ENCODE measurements around the gene ZGPAT. TPM values are rescaled to one million over a fixed set of nuclear protein-coding genes. Genes with fewer than 3 reads are reported as not detected.
A peak's percentile ranks its signal among the peaks of the same experiment; 100 is the strongest.

Gene ZGPAT, protein sequence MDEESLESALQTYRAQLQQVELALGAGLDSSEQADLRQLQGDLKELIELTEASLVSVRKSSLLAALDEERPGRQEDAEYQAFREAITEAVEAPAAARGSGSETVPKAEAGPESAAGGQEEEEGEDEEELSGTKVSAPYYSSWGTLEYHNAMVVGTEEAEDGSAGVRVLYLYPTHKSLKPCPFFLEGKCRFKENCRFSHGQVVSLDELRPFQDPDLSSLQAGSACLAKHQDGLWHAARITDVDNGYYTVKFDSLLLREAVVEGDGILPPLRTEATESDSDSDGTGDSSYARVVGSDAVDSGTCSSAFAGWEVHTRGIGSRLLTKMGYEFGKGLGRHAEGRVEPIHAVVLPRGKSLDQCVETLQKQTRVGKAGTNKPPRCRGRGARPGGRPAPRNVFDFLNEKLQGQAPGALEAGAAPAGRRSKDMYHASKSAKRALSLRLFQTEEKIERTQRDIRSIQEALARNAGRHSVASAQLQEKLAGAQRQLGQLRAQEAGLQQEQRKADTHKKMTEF
- total RNA-seq (10 to 100 TPM; 20.9 to 56.2 (median 31.0) TPM), polyA plus RNA-seq (100 to 1,000 TPM in 1 of 3 donors, 10 to 100 TPM in 1, 1 to 10 TPM in 1; 4.4 to 120 (median 61.7) TPM)
- long read RNA-seq, donor 1, transcript ZGPAT-202 (7 exons, 1,871 nt) = major isoform, 5 of 9 reads
- long read RNA-seq, donor 1, partial matches to known transcripts = 0 of 9 reads
- long read RNA-seq, donor 1, other reads (novel, unspliced or antisense) = 0 of 9 reads
- long read RNA-seq, donor 2, transcript ZGPAT-202 (7 exons, 1,871 nt) = major isoform, 5 of 5 reads
- long read RNA-seq, donor 2, partial matches to known transcripts = 0 of 5 reads
- long read RNA-seq, donor 2, other reads (novel, unspliced or antisense) = 0 of 5 reads
- long read RNA-seq, donor 3, partial matches to known transcripts = 0 of 1 reads
- long read RNA-seq, donor 3, other reads (novel, unspliced or antisense) = 0 of 1 reads
- long read RNA-seq, donor 4, transcript ZGPAT-202 (7 exons, 1,871 nt) = major isoform, 6 of 17 reads
- long read RNA-seq, donor 4, partial matches to known transcripts = 4 of 17 reads
- long read RNA-seq, donor 4, other reads (novel, unspliced or antisense) = 3 of 17 reads
- long read RNA-seq, donor 5, transcript ZGPAT-209 (6 exons, 2,831 nt) = minor isoform, 6 of 82 reads
- long read RNA-seq, donor 5, transcript ZGPAT-202 (7 exons, 1,871 nt) = major isoform, 40 of 82 reads
- long read RNA-seq, donor 5, transcript ZGPAT-204 (7 exons, 1,890 nt) = minor isoform, 16 of 82 reads
- long read RNA-seq, donor 5, partial matches to known transcripts = 5 of 82 reads
- long read RNA-seq, donor 5, other reads (novel, unspliced or antisense) = 10 of 82 reads
- long read RNA-seq, donor 6, transcript ZGPAT-202 (7 exons, 1,871 nt) = major isoform, 5 of 7 reads
- long read RNA-seq, donor 6, partial matches to known transcripts = 1 of 7 reads
- long read RNA-seq, donor 6, other reads (novel, unspliced or antisense) = 0 of 7 reads
- long read RNA-seq, donor 7 = 0 reads
- long read RNA-seq, donor 8, transcript ZGPAT-202 (7 exons, 1,871 nt) = major isoform, 6 of 37 reads
- long read RNA-seq, donor 8, transcript ZGPAT-204 (7 exons, 1,890 nt) = minor isoform, 5 of 37 reads
- long read RNA-seq, donor 8, partial matches to known transcripts = 7 of 37 reads
- long read RNA-seq, donor 8, other reads (novel, unspliced or antisense) = 17 of 37 reads
- long read RNA-seq, donor 9 = 0 reads
- long read RNA-seq, donor 10, partial matches to known transcripts = 0 of 3 reads
- long read RNA-seq, donor 10, other reads (novel, unspliced or antisense) = 0 of 3 reads

DNA sequence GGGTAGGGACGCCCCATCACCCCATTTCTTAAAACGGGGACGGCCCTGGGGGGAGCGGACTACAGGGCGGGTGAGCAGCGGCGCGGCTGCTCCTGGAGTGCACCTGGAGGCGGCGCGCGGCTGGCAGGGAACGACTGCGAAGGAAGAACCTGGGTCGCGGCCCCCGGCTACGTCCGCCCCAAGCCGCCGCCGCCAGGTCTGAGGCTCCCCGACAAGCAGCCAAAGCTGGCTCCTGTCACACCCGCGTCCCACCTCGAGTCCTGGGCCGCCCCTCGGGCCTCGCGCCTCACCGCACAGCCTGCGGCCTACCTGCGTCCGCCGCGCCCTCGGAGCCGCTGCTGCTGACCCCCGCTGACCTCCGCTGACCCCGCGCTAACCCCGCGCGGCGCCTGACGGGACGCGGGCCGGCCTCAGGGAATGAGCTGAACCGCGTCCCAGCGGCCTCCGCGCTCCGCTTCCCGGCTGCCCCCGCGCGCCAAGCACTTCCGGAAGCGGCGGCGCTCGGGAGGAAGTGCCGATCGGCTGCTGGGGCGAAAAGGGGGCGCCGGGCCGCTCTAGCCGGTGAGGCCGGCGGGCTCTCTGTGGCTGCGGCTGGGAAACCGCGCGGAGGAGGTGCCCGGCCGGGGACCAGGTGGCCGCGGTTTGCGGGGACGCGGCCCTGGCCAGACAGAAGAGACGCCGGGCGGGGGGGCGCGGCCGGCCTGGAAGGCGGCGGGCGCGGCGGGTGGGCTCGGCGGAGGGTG, at the start of gene ZGPAT, which contains the start of gene ARFRP1:
Gene ZGPAT (plus strand): TSS at position 482 of the 743 bp plus-strand sequence. CDS start 542 bp downstream, outside the sequence.
Gene ARFRP1 (minus strand): TSS at position 419 of the 743 bp plus-strand sequence. CDS start 885 bp downstream, outside the sequence.
- peaks cover 0 to 63% of the 10 kb centered on the region in 2 donors for H3K36me3 ChIP-seq (replicated peaks in 1 of 2)
- no peaks in the 10 kb centered on the region for H3K9me3 ChIP-seq (replicated peaks in 1 of 3)
- H3K27ac ChIP-seq = peak within 1 kb of the TSS; percentile 80 to 93 (median 90)
- intact Hi-C loops (cut with DNase I) = loop anchor here in 1 of 2 donors (10.0 kb wide), 1 partner anchor 147 kb away; no protein-coding TSS in a partner anchor
- H3K27me3 ChIP-seq = no peaks in the 10 kb centered on the region
- H3K4me1 ChIP-seq (replicated peaks in 1 of 2) = peaks cover 19 to 22% of the 10 kb centered on the region in 2 donors
- TF ChIP-seq POLR2A (IDR thresholded peaks at IDR 0.05) = peak; percentile 13 to 49
- TF ChIP-seq, protein P1, sequence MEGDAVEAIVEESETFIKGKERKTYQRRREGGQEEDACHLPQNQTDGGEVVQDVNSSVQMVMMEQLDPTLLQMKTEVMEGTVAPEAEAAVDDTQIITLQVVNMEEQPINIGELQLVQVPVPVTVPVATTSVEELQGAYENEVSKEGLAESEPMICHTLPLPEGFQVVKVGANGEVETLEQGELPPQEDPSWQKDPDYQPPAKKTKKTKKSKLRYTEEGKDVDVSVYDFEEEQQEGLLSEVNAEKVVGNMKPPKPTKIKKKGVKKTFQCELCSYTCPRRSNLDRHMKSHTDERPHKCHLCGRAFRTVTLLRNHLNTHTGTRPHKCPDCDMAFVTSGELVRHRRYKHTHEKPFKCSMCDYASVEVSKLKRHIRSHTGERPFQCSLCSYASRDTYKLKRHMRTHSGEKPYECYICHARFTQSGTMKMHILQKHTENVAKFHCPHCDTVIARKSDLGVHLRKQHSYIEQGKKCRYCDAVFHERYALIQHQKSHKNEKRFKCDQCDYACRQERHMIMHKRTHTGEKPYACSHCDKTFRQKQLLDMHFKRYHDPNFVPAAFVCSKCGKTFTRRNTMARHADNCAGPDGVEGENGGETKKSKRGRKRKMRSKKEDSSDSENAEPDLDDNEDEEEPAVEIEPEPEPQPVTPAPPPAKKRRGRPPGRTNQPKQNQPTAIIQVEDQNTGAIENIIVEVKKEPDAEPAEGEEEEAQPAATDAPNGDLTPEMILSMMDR (IDR thresholded peaks at IDR 0.05) = no peak
- WGBS, 4 donors = 0 to 1% (median 1%) methylated on average over 1 to 98 of the region's 98 CpGs
- H3K4me3 ChIP-seq = peak within 1 kb of the TSS; percentile 79 to 95 (median 88)
- peak; percentile 87 to 93 (median 89) for DNase-seq

DNA sequence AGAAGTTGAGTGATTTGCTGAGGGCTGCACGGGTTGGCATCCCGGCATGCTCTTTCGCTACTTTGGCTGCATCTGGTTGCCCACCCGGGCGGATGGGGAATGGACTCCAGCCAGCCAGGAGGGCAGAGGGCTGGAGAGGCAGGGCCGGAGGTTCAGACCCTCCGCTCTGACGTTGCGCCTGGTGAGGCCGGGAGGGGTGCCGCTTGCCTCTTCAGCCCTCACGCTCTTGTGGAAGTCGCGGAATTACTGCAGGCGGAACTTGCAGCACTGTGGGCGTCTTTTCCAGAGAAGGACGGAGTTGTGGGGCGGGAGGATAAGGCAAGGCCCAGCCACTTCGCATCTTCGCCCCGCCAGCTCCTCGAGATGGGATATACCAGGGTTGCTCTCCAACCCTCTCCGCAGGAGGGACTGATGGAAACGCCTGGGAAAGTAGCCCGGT, 49.1 kb upstream of the ZGPAT start:
- 2 to 20% (median 3%) methylated on average over 2 to 25 of the region's 25 CpGs for WGBS, 4 donors
- peak overlapping the region in 4 of 5 donors; percentile 82 to 92 (median 83) for H3K27ac ChIP-seq

More for the DNA sequence above, 49.1 kb upstream of the ZGPAT start:
- Histone ChIP-seq H3K36me3 (replicated peaks in 1 of 2) (peaks cover 0 to 28% of the 10 kb centered on the region in 2 donors), H3K27me3 (no peaks in the 10 kb centered on the region), H3K9me3 (replicated peaks in 1 of 3) (no peaks in the 10 kb centered on the region), H3K4me1 (replicated peaks in 1 of 2) (peaks cover 15 to 25% of the 10 kb centered on the region in 2 donors), H3K4me3 (peak overlapping the region in 3 of 4 donors; percentile 81 to 91 (median 86))
- TF ChIP-seq POLR2A (IDR thresholded peaks at IDR 0.05) = no peak
- TF ChIP-seq, protein P1 (IDR thresholded peaks at IDR 0.05) = no peak
- peak in 3 of 7 donors; percentile 39 to 65 (median 50) for DNase-seq
- intact Hi-C loops (cut with DNase I) = no loop called here
